Kidney capillary endothelial cell (primary cell): Measurements from ENCODE around the gene LRP5.
"Not testable (repeated sequence)": the region's sequence is repeated elsewhere in the genome, so short reads cannot be mapped to it uniquely, and the experiment has no call there.

Experiments used
- DNase-seq: peaks from one replicate; pipeline ENCODE4 v3.0.0-alpha.2; 2018; ENCODE audit warnings: low spot score

Gene LRP5

DNA sequence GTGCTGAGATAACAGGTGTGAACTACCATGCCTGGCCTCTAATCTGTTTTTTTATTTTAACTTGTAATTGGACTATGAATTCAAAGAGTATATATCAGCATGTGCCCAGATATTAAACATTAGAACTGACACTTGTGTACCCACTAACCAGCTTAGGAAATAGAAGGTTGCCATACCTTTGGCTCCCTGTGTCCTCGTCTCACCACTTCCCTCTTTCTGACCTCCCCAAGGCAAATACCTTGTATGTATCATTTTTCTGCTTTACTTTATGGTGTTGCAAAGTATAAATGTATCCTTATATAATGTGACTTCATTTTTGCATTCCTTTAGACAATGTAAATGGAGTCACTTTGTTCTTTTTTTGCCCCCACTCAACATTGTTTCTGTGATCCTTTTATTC is 157.3 kb downstream of the LRP5 start:
- DNase-seq, result no peak

GRCh38 chr11:68470304-68470811 is 158.0 kb downstream of the LRP5 start:
- DNase-seq, result no peak

- DNase-seq, result no peak
Measured at GRCh38 chr11:68471360-68472340, 159.3 kb downstream of the LRP5 start.

GRCh38 chr11:68472778-68473177 is 160.4 kb downstream of the LRP5 start:
- no peak for DNase-seq

GRCh38 chr11:68473693-68474092 is 161.3 kb downstream of the LRP5 start:
- DNase-seq, result no peak

GRCh38 chr11:68475626-68476025 is 163.2 kb downstream of the LRP5 start:
- not testable (repeated sequence) for DNase-seq

GRCh38 chr11:68479390-68479789 is 167.0 kb downstream of the LRP5 start:
- DNase-seq, result no peak

GRCh38 chr11:68480193-68480592 is 167.8 kb downstream of the LRP5 start:
- no peak for DNase-seq

GRCh38 chr11:68480852-68481510 is 168.6 kb downstream of the LRP5 start:
- no peak for DNase-seq

- no peak for DNase-seq
Measured at GRCh38 chr11:68481579-68482240, 169.3 kb downstream of the LRP5 start.

GRCh38 chr11:68488623-68489022 is 176.2 kb downstream of the LRP5 start:
- DNase-seq, result no peak

DNA sequence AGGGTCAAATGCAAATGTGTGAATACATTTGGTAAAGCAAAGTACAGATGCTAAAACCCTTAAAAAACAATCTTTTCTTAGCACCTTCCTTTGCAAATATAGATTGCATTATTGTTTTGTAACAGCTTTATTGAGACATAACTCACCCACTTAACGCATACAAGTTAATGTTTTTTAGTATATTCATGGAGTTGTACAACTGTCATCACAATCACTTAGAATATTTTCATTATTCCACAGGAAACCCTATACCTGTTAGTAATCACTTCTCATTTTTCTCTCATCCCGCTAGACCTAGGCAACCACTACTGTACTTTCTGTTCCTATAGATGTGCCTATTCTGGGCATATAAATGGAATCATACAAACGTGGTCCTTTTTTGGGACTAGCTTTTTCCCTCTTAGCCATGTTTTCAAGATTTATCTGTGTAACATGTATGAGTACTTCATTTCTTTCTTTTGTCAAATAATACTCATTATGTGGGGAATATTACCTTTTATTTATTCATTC is 182.9 kb downstream of the LRP5 start:
- no peak for DNase-seq

DNA sequence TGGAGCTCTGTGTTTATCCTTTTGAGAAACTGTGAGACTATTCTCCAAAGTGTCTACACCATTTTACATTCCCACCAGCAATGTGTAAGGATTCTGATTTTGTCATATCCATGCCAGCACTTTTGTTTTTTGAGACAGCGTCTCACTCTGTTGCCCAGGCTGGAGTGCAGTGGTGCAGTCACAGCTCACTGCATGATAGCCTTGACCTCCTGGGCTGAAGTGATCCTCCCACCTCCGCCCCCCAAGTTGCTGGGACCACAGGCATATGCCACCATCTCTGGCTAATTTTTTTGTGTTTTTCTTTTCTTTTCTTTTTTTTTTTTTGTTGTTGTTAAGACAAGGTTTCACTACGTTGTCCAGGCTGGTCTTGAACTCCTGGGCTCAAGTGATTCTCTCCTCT is 183.5 kb downstream of the LRP5 start:
- no peak for DNase-seq

DNA sequence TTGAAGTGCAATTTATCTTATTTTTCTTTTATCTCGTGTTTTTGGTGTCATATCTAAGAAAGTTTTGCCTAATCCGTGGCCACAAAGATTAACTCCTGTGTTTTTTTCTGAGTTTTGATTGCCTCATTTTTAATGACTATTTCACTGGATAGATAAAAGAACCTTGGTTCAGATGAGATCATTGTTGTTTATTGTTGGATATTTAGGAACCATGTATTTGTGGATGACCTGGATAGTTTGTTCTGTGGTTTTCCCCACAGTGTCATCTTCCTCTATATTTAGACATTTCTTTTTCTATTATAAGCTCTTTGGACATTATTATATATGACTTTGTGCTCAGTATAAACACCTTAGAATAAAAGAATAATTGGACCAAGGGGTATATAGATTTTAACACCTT is 185.4 kb downstream of the LRP5 start:
- no peak for DNase-seq

- DNase-seq, result no peak
Measured at GRCh38 chr11:68498321-68498720, 185.9 kb downstream of the LRP5 start.
